H1 (cell line): ENCODE data around the gene RASD2. TPM values are rescaled to one million over a fixed set of nuclear protein-coding genes. Genes with fewer than 3 reads are reported as not detected.

ENCODE experiments used
- CTCF ChIA-PET: fragments of 300-600 bp; sonication (Branson Sonifier 250); formaldehyde crosslinking; loops from one replicate; lab custom pipeline; 2021; ENCODE audit not compliant: partially characterized antibody; lab: Charles Lee
- POLR2A ChIA-PET: fragments of 300-600 bp; sonication (Branson Sonifier 250); formaldehyde crosslinking; loops from one replicate; lab custom pipeline; 2021; ENCODE audit warnings: inconsistent platforms; ENCODE audit not compliant: partially characterized antibody; lab: Charles Lee
- DNase-seq, 2 experiments: peaks; one replicate each; pipeline versions ENCODE4 v3.0.0 to v3.0.0-alpha.2; 2010 to 2022; ENCODE audit warnings: low spot score in 2 of 2, low read depth in 1 of 2, mixed read lengths in 1 of 2
- FAIRE-seq: peaks from 2 replicates; lab custom pipeline; 2011; peaks lifted over from hg19 to GRCh38; lab: Jason Lieb, UNC
- H2AFZ ChIP-seq: 2 replicates; pipeline ENCODE4 v1.8.1; 2012; ENCODE audit warnings: low read length, inconsistent platforms
- H2AK5ac ChIP-seq: 2 replicates; pipeline ENCODE4 v1.6.1; 2013; ENCODE audit warnings: low read depth, low read length
- H2BK120ac ChIP-seq: replicated peaks from 2 replicates; pipeline ENCODE3; 2013; ENCODE audit warnings: low read depth, low read length, inconsistent platforms
- H2BK12ac ChIP-seq: 2 replicates; pipeline ENCODE4 v1.6.1; 2013; ENCODE audit warnings: low read depth, low read length
- H2BK15ac ChIP-seq: 2 replicates; pipeline ENCODE4 v1.6.1; 2013; ENCODE audit warnings: low read length
- H2BK20ac ChIP-seq: 2 replicates; pipeline ENCODE4 v1.6.1; 2013; ENCODE audit warnings: low read length
- H2BK5ac ChIP-seq: 2 replicates; pipeline ENCODE4 v1.6.1; 2013; ENCODE audit warnings: low read depth, low read length
- H3K14ac ChIP-seq: 2 replicates; pipeline ENCODE4 v1.6.1; 2013; ENCODE audit warnings: inconsistent platforms; ENCODE audit not compliant: insufficient read length
- H3K18ac ChIP-seq: 2 replicates; pipeline ENCODE4 v1.6.1; 2013; ENCODE audit warnings: low read length; ENCODE audit errors: extremely low read depth
- H3K23ac ChIP-seq: 2 replicates; pipeline ENCODE4 v1.6.1; 2013; ENCODE audit warnings: inconsistent platforms; ENCODE audit not compliant: insufficient read length
- H3K23me2 ChIP-seq: 2 replicates; pipeline ENCODE4 v1.6.1; 2013; ENCODE audit warnings: low read depth, low read length
- H3K27ac ChIP-seq: 2 replicates; pipeline ENCODE4 v1.6.1; 2011; ENCODE audit warnings: low read depth, low read length, inconsistent platforms
- H3K27me3 ChIP-seq, 4 experiments: replicated peaks in 1 of 4; 1 replicate in 1 of 4; 2 replicates in 3 of 4; pipeline versions ENCODE4 v1.6.1 to v1.8.1; 2011 to 2013; ENCODE audit warnings: low read length in 3 of 4, mild to moderate bottlenecking in 3 of 4, inconsistent platforms in 2 of 4, mixed read lengths in 2 of 4, moderate library complexity in 1 of 4; ENCODE audit not compliant: control insufficient read depth in 3 of 4, insufficient read depth in 3 of 4; ENCODE audit errors: extremely low read depth in 1 of 4
- H3K36me3 ChIP-seq, 4 experiments: 2 replicates each; pipeline versions ENCODE4 v1.6.1 to v1.8.1; 2011 to 2013; ENCODE audit warnings: mild to moderate bottlenecking in 4 of 4, low read length in 3 of 4, moderate library complexity in 2 of 4, control low read depth in 1 of 4, inconsistent platforms in 1 of 4; ENCODE audit not compliant: insufficient read depth in 4 of 4, control insufficient read depth in 2 of 4
- H3K4ac ChIP-seq: replicated peaks from 2 replicates; pipeline ENCODE3; 2013; ENCODE audit warnings: low read length, low read depth, mixed read lengths, inconsistent platforms; ENCODE audit not compliant: insufficient read length
- H3K4me1 ChIP-seq, 4 experiments: replicated peaks in 1 of 4; 1 replicate in 1 of 4; 2 replicates in 3 of 4; pipeline versions ENCODE4 v1.6.1 to v1.8.1; 2011 to 2013; ENCODE audit warnings: low read length in 3 of 4, inconsistent platforms in 2 of 4, mixed read lengths in 1 of 4; ENCODE audit not compliant: insufficient read depth in 4 of 4, control insufficient read depth in 3 of 4
- H3K4me2 ChIP-seq, 2 experiments: 2 replicates each; pipeline versions ENCODE4 v1.6.1 to v1.8.1; 2011 to 2013; ENCODE audit warnings: low read depth in 2 of 2, low read length in 2 of 2, control low read depth in 1 of 2, inconsistent platforms in 1 of 2, mild to moderate bottlenecking in 1 of 2; ENCODE audit not compliant: insufficient read depth in 1 of 2
- H3K4me3 ChIP-seq, 4 experiments: fragments of 200-600, 300-600 bp in 1 of 4; sonication (generic), shearing (Covaris generic), sonication (Bioruptor Twin) in 1 of 4; 2 replicates each; pipeline versions ENCODE4 v1.5.1 to v1.8.1; 2011 to 2016; ENCODE audit warnings: low read length in 4 of 4, low read depth in 3 of 4, control low read depth in 2 of 4, inconsistent platforms in 2 of 4, mild to moderate bottlenecking in 2 of 4, mixed read lengths in 1 of 4, moderate library complexity in 1 of 4; ENCODE audit not compliant: insufficient read depth in 2 of 4; ENCODE audit errors: extremely low read depth in 1 of 4
- H3K56ac ChIP-seq: replicated peaks from 2 replicates; pipeline ENCODE3; 2013; ENCODE audit warnings: low read depth, mild to moderate bottlenecking, mixed read lengths, low read length, inconsistent platforms; ENCODE audit not compliant: insufficient read length
- H3K79me1 ChIP-seq: 2 replicates; pipeline ENCODE4 v1.6.1; 2013; ENCODE audit warnings: low read depth, low read length, control low read depth
- H3K79me2 ChIP-seq, 2 experiments: 2 replicates each; pipeline versions ENCODE4 v1.6.1 to v1.8.1; 2012 to 2013; ENCODE audit warnings: low read length in 2 of 2, mild to moderate bottlenecking in 2 of 2, inconsistent platforms in 1 of 2; ENCODE audit not compliant: insufficient read depth in 2 of 2, control insufficient read depth in 1 of 2
- H3K9ac ChIP-seq, 4 experiments: replicated peaks in 1 of 4; 1 replicate in 1 of 4; 2 replicates in 3 of 4; pipeline versions ENCODE4 v1.6.1 to v1.8.1; 2011 to 2013; ENCODE audit warnings: low read depth in 3 of 4, low read length in 3 of 4, control low read depth in 2 of 4, mild to moderate bottlenecking in 2 of 4, moderate library complexity in 2 of 4, inconsistent platforms in 1 of 4; ENCODE audit errors: extremely low read depth in 1 of 4
- H3K9me3 ChIP-seq, 2 experiments: 2 replicates each; pipeline versions ENCODE4 v1.6.1 to v1.8.1; 2012 to 2013; ENCODE audit warnings: mild to moderate bottlenecking in 2 of 2, moderate library complexity in 2 of 2, control low read depth in 1 of 2, inconsistent platforms in 1 of 2, low read depth in 1 of 2, low read length in 1 of 2, mixed read lengths in 1 of 2; ENCODE audit not compliant: insufficient read depth in 2 of 2
- H4K20me1 ChIP-seq, 2 experiments: replicated peaks in 1 of 2; 2 replicates each; pipeline versions ENCODE3 to v1.8.1; 2011 to 2013; ENCODE audit warnings: inconsistent platforms in 2 of 2, low read length in 2 of 2, mild to moderate bottlenecking in 1 of 2; ENCODE audit not compliant: insufficient read depth in 2 of 2, control insufficient read depth in 1 of 2
- H4K5ac ChIP-seq: 2 replicates; pipeline ENCODE4 v1.6.1; 2013; ENCODE audit warnings: low read length, low read depth, mixed read lengths, inconsistent platforms; ENCODE audit not compliant: insufficient read length
- H4K8ac ChIP-seq: 2 replicates; pipeline ENCODE4 v1.8.0; 2013; ENCODE audit warnings: mild to moderate bottlenecking, moderate library complexity, low read length, inconsistent platforms; ENCODE audit not compliant: insufficient read depth; ENCODE audit errors: extremely low read depth
- H4K91ac ChIP-seq: replicated peaks from 2 replicates; pipeline ENCODE3; 2013; ENCODE audit warnings: low read length, mixed read lengths, inconsistent platforms; ENCODE audit not compliant: insufficient read length
- BCL11A ChIP-seq, 2 experiments: IDR thresholded peaks; one replicate each; pipeline ENCODE4 v1.6.1; 2011; ENCODE audit warnings: low read depth in 2 of 2, low read length in 2 of 2, mild to moderate bottlenecking in 2 of 2
- CBX5 ChIP-seq: fragments of 300-800, 300-1000 bp; sonication (generic); IDR thresholded peaks from 2 replicates; pipeline ENCODE4 v1.7.1; 2016; ENCODE audit warnings: antibody characterized with exemption, low read length, low read depth
- CREB1 ChIP-seq: IDR thresholded peaks from 2 replicates; pipeline ENCODE4 v1.6.1; 2012; ENCODE audit warnings: inconsistent platforms
- CTBP2 ChIP-seq: IDR thresholded peaks from 2 replicates; pipeline ENCODE4 v1.7.0; 2011; ENCODE audit warnings: borderline replicate concordance, mild to moderate bottlenecking, moderate library complexity, mixed read lengths, low read length; ENCODE audit not compliant: insufficient read depth, insufficient read length
- GTF2F1 ChIP-seq: IDR thresholded peaks from 2 replicates; pipeline ENCODE4 v1.6.1; 2012; ENCODE audit warnings: low read depth, low read length, improper control_type of control experiment, borderline replicate concordance
- KDM4A ChIP-seq: IDR thresholded peaks from one replicate; pipeline ENCODE4 v1.7.1; 2012; ENCODE audit warnings: low read depth, mild to moderate bottlenecking, moderate library complexity, low read length, inconsistent platforms; ENCODE audit not compliant: severe bottlenecking
- MAFK ChIP-seq: IDR thresholded peaks from 2 replicates; pipeline ENCODE4 v1.6.1; 2012; ENCODE audit warnings: low read depth, mild to moderate bottlenecking, improper control_type of control experiment, low read length
- RBBP5 ChIP-seq: IDR thresholded peaks from 2 replicates; pipeline ENCODE4 v1.7.1; 2012; ENCODE audit warnings: low read depth, mild to moderate bottlenecking, inconsistent platforms, low read length, moderate library complexity, borderline replicate concordance
- SUZ12 ChIP-seq: fragments of 200-600 bp; sonication (generic); IDR thresholded peaks from 2 replicates; pipeline ENCODE4 v1.6.1; 2012; ENCODE audit warnings: mild to moderate bottlenecking, inconsistent platforms, low read length, moderate library complexity, mixed read lengths
- TAF1 ChIP-seq: IDR thresholded peaks from 2 replicates; pipeline ENCODE4 v1.6.1; 2011; ENCODE audit warnings: mild to moderate bottlenecking, low read depth, low read length
- TEAD4 ChIP-seq: IDR thresholded peaks from 2 replicates; pipeline ENCODE4 v1.6.1; 2012; ENCODE audit warnings: low read depth, low read length, inconsistent platforms, mixed read lengths
- WGBS, 2 experiments: shearing (Covaris generic) in 1 of 2; methylation state at CpG; one replicate each; pipeline versions ENCODE4 v1.1.6 to v1.1.7; 2013 to 2015; ENCODE audit warnings: low lambda C conversion rate in 2 of 2, mixed read lengths in 2 of 2, inconsistent platforms in 1 of 2, low coverage in 1 of 2, missing lambda C conversion rate in 1 of 2; ENCODE audit not compliant: insufficient replicate concordance in 2 of 2, insufficient coverage in 1 of 2, insufficient read length in 1 of 2; ENCODE audit errors: extremely low coverage in 1 of 2, missing lambda C conversion rate in 1 of 2; 5-methylcytosine and 5-hydroxymethylcytosine counted together
- polyA plus RNA-seq, 7 experiments: library from polyadenylated mRNA; depleted of rRNA in 3 of 7; stranded (reverse) in 5 of 7; unstranded in 2 of 7; fragments of >200 nt in 5 of 7; fragments of 200-250 nt in 2 of 7; gene quantifications; 1 replicate in 5 of 7; 2 replicates in 1 of 7; 4 replicates in 1 of 7; pipeline versions ENCODE4 v1.2.1 to v1.2.3, GENCODE V29; 2011 to 2013; ENCODE audit warnings: missing spikeins in 2 of 7, mixed read lengths in 2 of 7
- total RNA-seq: library from RNA; stranded (reverse); fragmentation: NEBNext Ultra II Directional; extraction: Animal tissue kit (Norgen Biotek cat#: 25700); gene quantifications from 2 replicates; pipeline ENCODE4 v1.2.1, GENCODE V29; 2021
- TF ChIP-seq, protein P1 (sequence below): IDR thresholded peaks from 2 replicates; pipeline ENCODE4 v1.6.1; 2011; ENCODE audit warnings: low read depth, mild to moderate bottlenecking, low read length; ENCODE audit not compliant: insufficient read depth

The RASD2 gene
- total and polyA plus RNA-seq, 2 of the 8 experiments (the other 6 are each of a cell fraction or from before 2014, with no cell fraction given): 1.9 to 5.1 TPM

DNA sequence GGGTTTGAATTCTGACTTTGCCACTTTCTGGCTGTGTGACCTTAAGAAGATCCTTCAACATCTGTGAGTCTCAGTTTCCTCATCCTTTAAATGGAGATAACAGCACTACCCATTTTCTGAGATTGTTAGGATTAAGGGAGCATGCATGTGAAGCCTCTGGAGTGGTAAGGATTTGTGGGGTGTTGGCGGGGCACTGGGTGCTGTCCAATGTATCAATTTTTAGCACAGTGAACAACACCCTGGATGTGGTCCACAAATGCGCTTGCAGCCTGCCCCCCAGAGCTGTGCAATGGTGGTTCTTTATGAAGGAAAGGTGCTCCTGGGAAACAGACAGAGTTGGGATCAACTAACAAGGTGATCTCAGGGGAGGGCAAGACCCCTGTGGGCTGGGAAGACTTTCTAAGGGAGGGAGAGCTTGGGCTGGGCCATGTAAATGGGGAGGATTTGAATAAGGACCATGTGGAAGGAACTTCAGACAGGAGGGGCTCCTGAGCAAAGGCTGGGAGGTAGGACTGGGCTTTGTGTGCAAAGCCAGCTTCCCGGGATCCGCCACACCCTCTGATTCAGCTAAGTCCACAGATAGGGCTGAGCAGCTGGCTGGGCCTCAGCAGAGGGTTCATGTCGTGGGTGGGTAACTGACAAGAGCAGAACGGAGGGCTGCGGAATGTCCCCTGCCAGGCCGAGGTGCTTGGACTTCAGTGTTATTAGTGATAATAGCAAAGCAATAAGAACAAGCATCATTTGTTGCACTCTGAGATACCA, 22.7 kb upstream of the RASD2 start:
- 91% methylated on average over 8 of the region's 8 CpGs; no CpG with 5 or more reads in 1 of the 2 experiments for WGBS, 2 experiments
- H3K18ac ChIP-seq: no peak overlapping the region
- H3K79me1 ChIP-seq: no peaks in the 10 kb centered on the region
- H4K91ac ChIP-seq: peak overlapping the region; percentile 30
- no peak overlapping the region for H3K27ac ChIP-seq
- H3K23me2 ChIP-seq: no peaks in the 10 kb centered on the region; the same call in 1 of the 2 replicates
- FAIRE-seq (no peak), DNase-seq (no peak)
- no peak overlapping the region for H2BK15ac ChIP-seq
- no peaks in the 10 kb centered on the region for H3K9me3 ChIP-seq
- no peak overlapping the region for H2BK5ac ChIP-seq
- no peak overlapping the region for H2BK12ac ChIP-seq
- no peak overlapping the region for H3K9ac ChIP-seq
- no peaks in the 10 kb centered on the region for H3K36me3 ChIP-seq
- CTCF ChIA-PET: interaction anchor here (0.7 to 2.5 kb wide), 10 partner anchors 11 to 182 kb away, joined by 3 to 13 read pairs (median 4); no protein-coding TSS in a partner anchor
- H2AFZ ChIP-seq: no peak overlapping the region
- H3K4ac ChIP-seq: no peak overlapping the region
- no peak overlapping the region for H2BK120ac ChIP-seq
- POLR2A ChIA-PET: interaction anchor here (1.4 kb wide), 1 partner anchor 12 kb away, joined by 3 read pairs; no protein-coding TSS in a partner anchor
- no peaks in the 10 kb centered on the region; a peak in 1 of 7 replicates for H3K27me3 ChIP-seq
- H3K4me3 ChIP-seq: no peak overlapping the region
- H3K79me2 ChIP-seq: no peaks in the 10 kb centered on the region
- H3K14ac ChIP-seq: no peak overlapping the region
- no peaks in the 10 kb centered on the region for H4K20me1 ChIP-seq
- no peak overlapping the region for H3K23ac ChIP-seq
- H3K4me2 ChIP-seq: no peak overlapping the region
- no peak overlapping the region for H3K56ac ChIP-seq
- peaks cover 0 to 6% (median 3%) of the 10 kb centered on the region in 4 experiments; a peak in 5 of 7 replicates for H3K4me1 ChIP-seq
- no peak overlapping the region for H2BK20ac ChIP-seq
- H2AK5ac ChIP-seq: no peak overlapping the region
- no peak overlapping the region for H4K5ac ChIP-seq
- no peak overlapping the region for H4K8ac ChIP-seq
- TF ChIP-seq CREB1 (no peak), BCL11A (IDR thresholded peaks at IDR 0.05; ENCODE audit: low read depth in 2 of 2, low read length in 2 of 2) (no peak), TAF1 (no peak), CBX5 (no peak), CTBP2 (no peak), SUZ12 (no peak), TEAD4 (no peak), MAFK (no peak), GTF2F1 (no peak), KDM4A (no peak), RBBP5 (no peak)
- TF ChIP-seq, protein P1, sequence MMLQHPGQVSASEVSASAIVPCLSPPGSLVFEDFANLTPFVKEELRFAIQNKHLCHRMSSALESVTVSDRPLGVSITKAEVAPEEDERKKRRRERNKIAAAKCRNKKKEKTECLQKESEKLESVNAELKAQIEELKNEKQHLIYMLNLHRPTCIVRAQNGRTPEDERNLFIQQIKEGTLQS: no peak
